HUDEP-2 (cell line): Measurements from ENCODE around the gene TSPAN18.

Experiments
- DNase-seq, 76 experiments: peaks; one replicate each; lab custom pipeline; 2025; ENCODE audit not compliant: unreplicated experiment in 76 of 76; lab: John Stamatoyannopoulos, UW

TSPAN18 gene

GRCh38 chr11:44837661-44838060 lies 110.9 kb downstream of the TSPAN18 start:
- no peak for DNase-seq

GRCh38 chr11:44839458-44840084 lies 112.8 kb downstream of the TSPAN18 start:
- DNase-seq: no peak

- no peak for DNase-seq
Measured at GRCh38 chr11:44840085-44840478, 113.3 kb downstream of the TSPAN18 start.

- DNase-seq: no peak
Measured at GRCh38 chr11:44840521-44841251, 113.9 kb downstream of the TSPAN18 start.

GRCh38 chr11:44842220-44842619 lies 115.5 kb downstream of the TSPAN18 start:
- DNase-seq: no peak

- DNase-seq: no peak
Measured at GRCh38 chr11:44846852-44847251, 120.1 kb downstream of the TSPAN18 start.

- DNase-seq: no peak
Measured at GRCh38 chr11:44847316-44847715, 120.6 kb downstream of the TSPAN18 start.

GRCh38 chr11:44848203-44848962 lies 121.6 kb downstream of the TSPAN18 start:
- no peak for DNase-seq

- DNase-seq: no peak
Measured at GRCh38 chr11:44848963-44849350, 122.2 kb downstream of the TSPAN18 start.

- DNase-seq: no peak
Measured at GRCh38 chr11:44849424-44849823, 122.7 kb downstream of the TSPAN18 start.

- DNase-seq: no peak
Measured at GRCh38 chr11:44849922-44850321, 123.2 kb downstream of the TSPAN18 start.

- DNase-seq: no peak
Measured at GRCh38 chr11:44851496-44851895, 124.7 kb downstream of the TSPAN18 start.

- no peak for DNase-seq
Measured at GRCh38 chr11:44852159-44852747, 125.5 kb downstream of the TSPAN18 start.

GRCh38 chr11:44852952-44853351 lies 126.2 kb downstream of the TSPAN18 start:
- DNase-seq: no peak

GRCh38 chr11:44853666-44854065 lies 126.9 kb downstream of the TSPAN18 start:
- DNase-seq: no peak

- no peak for DNase-seq
Measured at GRCh38 chr11:44854086-44854485, 127.3 kb downstream of the TSPAN18 start.

GRCh38 chr11:44854741-44855492 lies 128.2 kb downstream of the TSPAN18 start:
- DNase-seq: no peak

- no peak for DNase-seq
Measured at GRCh38 chr11:44855493-44855849, 128.7 kb downstream of the TSPAN18 start.

- DNase-seq: no peak
Measured at GRCh38 chr11:44857490-44858090, 130.8 kb downstream of the TSPAN18 start.

- DNase-seq: no peak
Measured at GRCh38 chr11:44858796-44859527, 132.2 kb downstream of the TSPAN18 start.
